GM21360 (cell line): ENCODE measurements around the gene PCNX3.
"Not testable (repeated sequence)": the region's sequence is repeated elsewhere in the genome, so short reads cannot be mapped to it uniquely, and the experiment has no call there.

Experiments
- ATAC-seq: cut with Tn5 transposase; IDR thresholded peaks from one replicate; pipeline ENCODE4 v1.9.1; 2021; ENCODE audit warnings: mild to moderate bottlenecking, moderate library complexity; ENCODE audit not compliant: unreplicated experiment

The PCNX3 gene

DNA sequence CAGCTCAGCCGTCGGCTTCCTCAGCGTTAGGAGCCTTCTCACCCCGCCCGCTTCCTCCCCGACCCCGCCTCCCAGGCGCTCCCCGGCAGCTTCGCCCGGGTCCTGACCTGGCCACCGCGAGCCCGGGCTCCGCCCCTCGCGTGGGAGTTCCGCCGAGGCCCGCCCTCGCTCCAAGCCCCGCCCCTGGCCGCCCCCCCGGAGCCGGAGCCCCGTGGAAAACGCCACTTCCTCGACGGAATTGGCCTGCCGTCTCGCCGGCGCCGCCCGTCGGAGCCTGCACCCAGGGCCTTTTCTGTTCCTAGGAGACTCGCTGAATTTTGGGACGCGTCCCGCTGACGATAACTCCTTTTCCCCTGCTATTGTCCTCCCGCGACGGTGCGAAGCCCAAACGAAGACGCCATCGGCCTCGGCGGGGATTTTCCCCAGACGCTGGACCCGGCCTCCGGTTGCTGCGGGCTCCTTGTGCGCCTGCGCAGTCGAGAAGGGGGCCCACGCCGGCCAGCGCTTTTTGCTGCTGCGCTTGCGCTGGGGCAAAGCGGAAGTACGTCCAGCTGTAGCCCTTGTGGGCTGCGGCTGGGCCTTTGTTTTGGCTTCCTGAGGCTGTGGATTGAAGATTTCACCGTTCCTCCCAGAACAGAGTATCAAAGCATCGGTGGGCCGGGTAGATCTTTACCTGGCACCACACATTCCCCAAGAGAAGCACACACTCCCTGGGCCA lies 37.1 kb downstream of the PCNX3 start:
- ATAC-seq = peak; percentile 71

- ATAC-seq = no peak
Observed at GRCh38 chr11:65653229-65654225, 38.0 kb downstream of the PCNX3 start.

DNA sequence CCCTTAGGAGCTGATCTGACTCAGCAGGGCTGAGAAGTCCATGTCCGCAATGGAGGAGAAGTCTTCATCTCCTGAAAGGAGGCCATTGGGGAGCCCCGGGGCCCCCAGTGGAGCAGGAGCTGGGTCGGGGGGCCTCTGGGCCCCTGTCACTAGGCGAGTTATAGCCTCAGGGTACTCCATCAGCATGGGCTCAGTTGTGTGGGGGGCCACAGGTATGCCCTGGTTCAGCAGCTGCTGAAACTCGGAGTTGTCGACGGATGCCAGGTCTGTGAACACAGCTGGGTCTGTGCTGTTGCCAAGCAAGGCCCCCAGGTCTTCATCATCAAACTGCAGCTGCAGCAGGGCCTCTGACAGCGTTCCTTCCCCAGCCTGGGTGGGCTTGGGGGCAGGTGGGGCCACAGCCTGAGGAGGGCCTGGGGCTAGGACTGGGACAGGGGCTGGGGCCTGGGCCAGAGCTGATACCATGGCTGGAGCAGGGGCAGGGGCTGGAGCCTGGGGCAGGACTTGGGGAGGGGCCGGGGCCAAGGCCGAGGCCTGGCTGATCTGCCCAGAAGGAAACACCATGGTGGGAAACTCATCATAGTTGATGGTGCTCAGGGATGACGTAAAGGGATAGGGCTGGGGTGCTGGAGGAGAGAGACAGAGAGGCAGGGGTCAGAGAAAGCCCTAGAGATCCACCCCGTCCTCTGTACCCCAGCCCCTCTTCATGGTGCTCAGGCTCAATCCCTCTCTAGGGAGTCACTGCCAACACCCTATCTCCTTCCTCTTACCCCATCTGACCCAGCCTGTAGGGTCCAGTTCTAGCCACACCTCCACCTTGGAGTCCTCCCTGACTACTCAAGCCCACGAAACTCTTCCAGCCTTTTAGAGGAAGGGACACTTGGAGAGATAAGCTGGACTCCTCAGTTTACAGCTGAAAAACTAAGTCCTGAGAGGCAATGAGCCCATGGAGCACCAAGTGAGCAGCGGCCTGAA lies 39.1 kb downstream of the PCNX3 start:
- ATAC-seq = no peak

DNA sequence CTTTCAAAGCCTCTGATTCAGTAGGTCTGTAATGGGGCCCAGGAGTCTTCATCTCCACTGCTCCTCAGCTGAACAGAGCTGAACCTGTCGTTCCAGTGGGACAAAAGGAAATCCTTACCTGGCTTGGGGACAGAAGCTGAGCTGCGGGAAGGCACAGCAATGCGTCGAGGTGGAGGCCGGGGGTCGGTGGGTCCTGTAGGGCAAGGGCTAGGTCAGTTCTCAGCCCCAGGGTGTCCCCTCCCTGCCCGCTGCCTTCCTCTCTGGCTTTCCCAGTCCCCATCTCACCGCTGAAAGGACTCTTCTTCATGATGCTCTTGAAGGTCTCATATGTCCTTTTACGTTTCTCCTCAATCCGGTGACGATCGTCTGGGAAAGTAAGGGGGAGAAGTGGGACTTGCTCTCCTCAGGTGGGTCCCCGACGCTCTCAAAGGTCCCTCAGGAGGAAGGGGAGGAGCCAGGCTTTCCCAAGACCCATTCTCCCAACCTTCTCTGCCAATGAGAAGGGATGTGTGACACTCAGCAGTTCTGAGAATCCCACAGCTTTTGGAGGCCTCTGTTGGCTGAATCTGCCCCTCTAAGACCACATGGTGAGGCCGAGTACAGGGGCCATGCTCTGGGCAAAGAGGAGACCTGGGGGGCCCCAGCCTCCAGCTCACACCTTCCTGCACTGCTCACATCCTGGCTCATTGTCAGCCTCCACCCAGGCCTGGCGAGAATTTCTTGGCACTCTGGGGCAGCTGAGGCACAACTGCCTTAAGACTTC lies 40.2 kb downstream of the PCNX3 start:
- no peak for ATAC-seq

DNA sequence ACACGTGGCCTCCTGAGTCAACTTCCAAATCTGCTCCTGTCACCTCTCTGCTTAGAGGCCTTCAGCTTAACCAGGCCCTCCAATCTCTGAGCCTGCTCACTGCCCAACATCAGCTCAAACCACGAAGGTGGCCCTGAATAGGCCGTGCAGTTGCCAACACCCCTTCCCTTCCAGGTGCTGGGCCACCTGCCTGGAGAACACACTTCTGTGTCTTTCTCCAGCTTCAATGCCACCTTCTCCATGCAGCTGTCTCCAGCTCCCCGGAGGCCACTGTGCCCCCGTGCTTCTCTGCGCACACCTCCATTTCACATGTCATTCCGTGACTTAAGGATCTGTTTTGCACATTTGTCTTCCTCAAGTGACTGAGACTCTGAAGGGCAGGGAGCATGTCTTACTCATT lies 41.9 kb downstream of the PCNX3 start:
- no peak for ATAC-seq

DNA sequence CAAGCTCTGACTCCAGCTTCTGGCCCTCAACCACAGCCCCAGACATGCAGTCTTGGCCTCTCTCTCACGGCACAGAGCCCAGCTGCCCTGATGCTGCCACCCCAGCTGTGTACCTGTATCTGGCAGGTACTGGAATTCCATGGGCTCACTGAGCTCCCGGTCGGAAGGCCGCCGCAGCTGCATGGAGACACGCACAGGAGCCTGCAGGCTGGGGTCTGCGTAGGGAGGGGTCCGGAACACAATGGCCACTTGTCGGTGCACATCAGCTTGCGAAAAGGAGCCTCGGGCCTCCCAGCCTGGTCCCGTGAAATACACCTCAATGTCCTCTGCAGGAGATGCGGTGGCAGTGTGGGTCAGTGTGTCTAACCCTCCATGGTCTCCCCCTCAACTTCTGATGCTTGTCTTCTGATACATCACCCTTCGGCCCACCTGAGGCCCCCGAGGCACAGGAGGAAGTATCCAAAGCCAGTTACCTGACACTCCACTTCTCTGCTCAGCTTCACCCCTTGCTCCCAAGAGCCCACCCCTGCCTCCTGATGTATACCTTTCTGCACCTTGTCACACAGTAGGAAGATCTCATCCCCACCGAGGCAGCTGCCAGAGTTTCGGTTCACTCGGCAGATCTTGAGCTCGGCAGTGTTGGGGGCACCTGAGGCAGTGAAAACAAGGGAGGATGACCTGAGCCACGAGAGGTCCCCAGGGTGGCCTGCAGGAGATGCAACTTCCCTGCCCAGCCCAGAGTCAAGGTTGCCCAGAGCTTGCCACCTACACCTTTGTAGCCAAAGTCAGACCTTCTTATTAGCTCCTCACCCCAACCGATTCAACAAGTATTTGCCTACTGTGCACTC lies 42.8 kb downstream of the PCNX3 start:
- no peak for ATAC-seq

DNA sequence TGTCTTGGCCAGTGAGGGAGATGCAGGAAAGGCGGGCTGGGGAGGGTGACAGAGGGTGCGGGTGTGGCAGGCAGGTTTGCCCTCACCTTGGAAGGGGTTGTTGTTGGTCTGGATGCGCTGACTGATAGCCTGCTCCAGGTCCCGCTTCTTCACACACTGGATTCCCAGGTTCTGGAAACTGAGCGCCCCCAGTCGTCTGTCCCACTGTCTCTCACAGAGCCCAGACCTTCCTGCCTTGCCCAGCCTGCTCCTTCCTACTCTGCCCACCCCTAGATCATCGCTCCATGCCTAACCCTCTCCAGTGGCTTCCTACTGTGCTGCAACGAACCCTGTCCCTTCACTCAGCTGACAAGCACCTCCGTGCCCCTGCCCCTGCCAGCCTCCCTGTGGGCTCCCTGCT lies 44.5 kb downstream of the PCNX3 start:
- ATAC-seq = no peak

- ATAC-seq = not testable (repeated sequence)
Observed at GRCh38 chr11:65660908-65661307, 45.3 kb downstream of the PCNX3 start.

DNA sequence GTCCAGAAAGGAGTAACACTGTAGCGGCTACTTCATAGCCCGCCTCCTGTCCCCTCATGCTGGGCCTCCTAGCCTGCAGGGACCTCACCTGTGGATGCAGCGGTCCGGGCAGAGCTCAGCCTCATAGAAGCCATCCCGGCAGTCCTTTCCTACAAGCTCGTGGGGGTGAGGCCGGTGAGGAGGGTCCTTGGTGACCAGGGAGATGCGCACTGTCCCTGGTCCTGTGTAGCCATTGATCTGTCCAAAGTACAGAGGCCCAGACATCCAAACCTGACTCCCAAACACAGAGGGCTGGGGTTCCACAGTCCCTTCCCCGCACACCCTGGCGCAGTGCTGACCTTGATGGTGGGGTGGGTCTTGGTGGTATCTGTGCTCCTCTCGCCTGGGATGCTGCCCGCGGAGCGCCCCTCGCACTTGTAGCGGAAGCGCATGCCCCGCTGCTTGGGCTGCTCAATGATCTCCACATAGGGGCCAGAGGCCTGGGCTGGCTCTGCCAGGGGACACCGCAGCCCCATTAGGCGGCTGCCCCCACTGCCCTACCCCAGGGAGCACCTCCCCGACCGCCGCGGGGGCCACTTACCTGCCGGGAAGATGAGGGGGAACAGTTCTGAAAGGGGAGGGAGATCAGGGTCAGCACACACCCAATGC lies 46.1 kb downstream of the PCNX3 start:
- no peak for ATAC-seq

GRCh38 chr11:65662247-65662798 lies 46.7 kb downstream of the PCNX3 start:
- peak; percentile 30 for ATAC-seq

DNA sequence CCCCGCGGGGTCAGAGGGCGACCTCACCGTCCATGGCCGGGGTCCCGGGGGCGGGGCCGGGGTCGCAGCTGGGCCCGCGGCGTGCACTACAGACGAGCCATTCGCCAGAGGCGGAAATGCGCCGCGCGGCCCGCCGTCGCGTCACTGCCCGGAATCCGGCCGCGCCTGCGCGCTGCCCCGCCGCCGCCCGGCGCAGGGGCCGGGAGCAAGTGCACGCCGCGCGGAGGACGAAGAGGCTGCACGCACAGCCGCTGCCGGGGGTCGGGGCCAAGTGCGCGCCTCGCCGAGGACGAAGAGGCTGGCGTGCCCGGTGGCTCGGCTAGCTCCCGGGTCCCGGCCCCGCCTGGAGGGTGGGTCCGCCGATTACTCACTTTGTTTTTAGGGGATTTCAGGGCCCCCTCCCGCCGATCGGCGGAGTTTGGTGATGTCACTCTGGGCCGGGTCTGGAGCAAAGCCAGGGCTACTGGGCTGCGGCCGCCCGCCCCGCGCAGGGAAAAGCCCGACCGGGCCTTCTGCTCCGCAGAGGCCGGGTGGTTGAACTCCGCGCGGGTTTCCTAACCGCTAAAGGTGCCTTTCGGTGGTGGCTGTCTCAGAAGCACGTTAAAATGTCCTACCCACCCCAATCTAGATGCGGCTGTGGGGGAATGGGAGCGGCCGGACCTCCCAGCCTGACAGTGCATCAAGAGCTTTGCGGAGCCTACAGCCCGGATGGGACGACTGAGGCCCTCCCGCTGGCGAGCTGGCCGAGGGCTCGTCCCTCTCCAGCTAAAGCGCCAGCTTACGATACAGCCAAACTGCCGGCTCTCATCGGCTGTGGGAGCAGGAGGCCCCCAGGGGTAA lies 47.4 kb downstream of the PCNX3 start, which contains the start of gene RELA:
RELA (minus strand) TSS at position 118 of the 840 bp plus-strand sequence; CDS start at position 34, 84 bp downstream.
- peak; percentile 83 for ATAC-seq

GRCh38 chr11:65663639-65664200 lies 48.1 kb downstream of the PCNX3 start:
- no peak for ATAC-seq

DNA sequence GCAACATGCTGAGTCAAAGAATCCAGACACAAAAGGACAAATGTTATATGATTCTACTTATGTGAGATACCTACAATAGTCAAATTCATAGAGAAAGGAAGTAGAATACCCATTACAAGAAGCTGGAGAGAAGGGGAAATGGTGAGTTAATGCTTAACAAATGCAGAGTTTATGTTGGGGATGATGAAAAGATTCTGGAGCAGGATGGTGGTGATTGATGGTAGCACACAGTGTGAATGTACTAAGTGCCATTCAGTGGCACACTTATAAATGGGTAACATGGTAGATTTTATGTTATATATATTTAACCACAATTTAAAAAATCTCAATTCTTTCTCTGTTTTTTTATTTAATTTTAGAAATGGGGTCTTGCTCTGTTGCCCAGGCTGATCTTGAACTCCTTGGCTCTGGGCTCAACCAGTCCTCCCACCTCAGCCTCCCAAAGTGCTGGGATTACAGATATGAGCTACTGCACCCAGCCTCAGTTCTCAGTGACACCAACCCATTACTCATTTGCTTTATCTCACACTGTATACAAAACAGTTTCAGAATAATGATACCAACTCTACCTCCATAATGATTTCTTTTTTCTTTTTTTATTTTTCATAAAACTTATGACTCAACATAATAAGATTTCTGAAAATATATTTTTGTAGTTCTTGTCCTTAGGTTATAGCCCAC lies 56.7 kb downstream of the PCNX3 start:
- no peak for ATAC-seq

- no peak for ATAC-seq
Observed at GRCh38 chr11:65672982-65673381, 57.4 kb downstream of the PCNX3 start.

DNA sequence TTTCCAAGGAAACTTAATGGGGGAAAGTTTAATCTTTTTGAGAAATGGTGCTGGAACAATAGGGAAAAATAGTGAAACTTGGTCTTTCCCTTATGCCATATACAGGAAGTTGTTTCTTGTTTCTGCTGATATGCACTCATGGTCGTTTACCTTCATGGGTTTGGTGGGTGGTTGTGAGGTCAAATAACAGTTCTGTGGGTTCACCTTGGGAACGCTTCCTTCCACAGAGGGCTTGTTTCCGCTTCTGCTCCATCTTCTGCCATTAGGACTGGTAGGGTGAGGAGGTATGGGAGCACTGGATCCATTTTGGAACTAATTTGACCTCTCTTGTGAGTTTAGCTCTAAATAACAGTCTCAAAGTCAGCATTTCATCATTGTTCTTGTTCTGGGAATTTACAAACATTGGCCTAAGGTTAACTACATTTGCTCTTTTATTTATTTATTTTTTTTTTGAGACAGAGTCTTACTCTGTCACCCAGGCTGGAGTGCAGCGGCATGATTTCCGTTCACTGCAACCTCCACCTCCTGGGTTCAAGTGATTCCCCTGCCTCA lies 64.7 kb downstream of the PCNX3 start:
- ATAC-seq = no peak

GRCh38 chr11:65683480-65683879 lies 67.9 kb downstream of the PCNX3 start:
- not testable (repeated sequence) for ATAC-seq
